ENCODE results near the gene GRIA1.

DNA sequence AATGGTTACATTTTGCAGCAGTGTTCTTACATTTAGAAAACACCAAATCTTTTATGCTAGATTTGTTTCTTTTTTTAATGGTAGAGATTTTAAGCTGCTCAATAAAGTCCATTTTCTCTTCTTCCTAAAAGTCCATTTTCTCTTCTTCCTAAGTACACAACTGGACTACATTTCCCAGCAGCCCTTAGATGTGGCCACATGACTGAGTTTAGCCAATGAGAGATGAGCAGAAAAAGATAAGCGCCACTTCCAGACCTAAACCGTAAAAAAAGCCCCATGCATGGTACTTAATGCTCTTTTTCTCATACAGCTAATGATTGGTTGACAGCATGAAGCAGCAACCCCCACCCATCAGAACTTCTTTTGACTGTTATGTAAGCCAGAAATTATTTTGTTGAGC lies 341.5 kb downstream of the GRIA1 start:
- TF ChIP-seq CTBP1 (IDR thresholded peaks at IDR 0.05; ENCODE audit: borderline replicate concordance) (no peak), FOXK2 (IDR thresholded peaks at IDR 0.05) (no peak), FOXA1 (IDR thresholded peaks at IDR 0.05) (no peak), ZNF384 (IDR thresholded peaks at IDR 0.05) (no peak), SP1 (IDR thresholded peaks at IDR 0.05) (no peak), SUZ12 (IDR thresholded peaks at IDR 0.05) (no peak), BHLHE40 (IDR thresholded peaks at IDR 0.05; ENCODE audit: borderline replicate concordance) (no peak), TARDBP (IDR thresholded peaks at IDR 0.05) (no peak), FOXM1 (IDR thresholded peaks at IDR 0.05; ENCODE audit: borderline replicate concordance) (no peak)

Data from HEK293T (cell line).